ENCODE measurements around the gene YARS1. TPM values are rescaled to one million over a fixed set of nuclear protein-coding genes. Genes with fewer than 3 reads are reported as not detected.

Gene YARS1
- total and polyA plus RNA-seq, 8 donors: 25.1 to 135 (median 34.9) TPM

DNA sequence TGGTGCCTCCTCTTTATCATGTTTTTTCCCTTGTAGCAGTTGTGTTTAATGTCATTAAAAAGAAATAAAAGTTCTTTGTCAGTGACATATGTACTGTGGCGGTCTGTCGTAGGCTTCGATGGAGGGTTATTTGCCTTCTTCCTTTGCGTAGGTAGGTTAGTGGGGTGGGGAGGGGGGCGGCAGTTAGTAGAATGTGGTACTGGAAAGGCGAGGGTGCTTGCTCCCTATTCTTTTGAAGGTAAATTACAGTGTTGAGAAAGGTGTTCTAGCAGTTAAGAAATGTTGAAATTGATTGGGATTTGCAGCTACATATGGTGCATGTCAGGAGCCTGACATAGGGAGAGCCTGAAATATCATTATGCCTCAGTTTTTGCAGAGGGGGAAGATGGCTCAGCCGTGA is 41.6 kb upstream of the YARS1 start:
- Histone ChIP-seq H3K4me3 (no peak overlapping the region), H3K27ac (no peak overlapping the region), H3K9me3 (no peaks in the 10 kb centered on the region), H3K36me3 (peaks cover 0 to 9% (median 0%) of the 10 kb centered on the region in 3 donors), H3K27me3 (no peaks in the 10 kb centered on the region), H3K4me1 (no peaks in the 10 kb centered on the region)
- DNase-seq (no peak), FAIRE-seq (no peak), ATAC-seq (no peak)
- 91 to 92% methylated on average over 7 of the region's 7 CpGs for WGBS, 2 donors
- TF ChIP-seq, protein P1, sequence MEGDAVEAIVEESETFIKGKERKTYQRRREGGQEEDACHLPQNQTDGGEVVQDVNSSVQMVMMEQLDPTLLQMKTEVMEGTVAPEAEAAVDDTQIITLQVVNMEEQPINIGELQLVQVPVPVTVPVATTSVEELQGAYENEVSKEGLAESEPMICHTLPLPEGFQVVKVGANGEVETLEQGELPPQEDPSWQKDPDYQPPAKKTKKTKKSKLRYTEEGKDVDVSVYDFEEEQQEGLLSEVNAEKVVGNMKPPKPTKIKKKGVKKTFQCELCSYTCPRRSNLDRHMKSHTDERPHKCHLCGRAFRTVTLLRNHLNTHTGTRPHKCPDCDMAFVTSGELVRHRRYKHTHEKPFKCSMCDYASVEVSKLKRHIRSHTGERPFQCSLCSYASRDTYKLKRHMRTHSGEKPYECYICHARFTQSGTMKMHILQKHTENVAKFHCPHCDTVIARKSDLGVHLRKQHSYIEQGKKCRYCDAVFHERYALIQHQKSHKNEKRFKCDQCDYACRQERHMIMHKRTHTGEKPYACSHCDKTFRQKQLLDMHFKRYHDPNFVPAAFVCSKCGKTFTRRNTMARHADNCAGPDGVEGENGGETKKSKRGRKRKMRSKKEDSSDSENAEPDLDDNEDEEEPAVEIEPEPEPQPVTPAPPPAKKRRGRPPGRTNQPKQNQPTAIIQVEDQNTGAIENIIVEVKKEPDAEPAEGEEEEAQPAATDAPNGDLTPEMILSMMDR (IDR thresholded peaks at IDR 0.05): no peak
- intact Hi-C loops (cut with DNase I): no loop called here

DNA sequence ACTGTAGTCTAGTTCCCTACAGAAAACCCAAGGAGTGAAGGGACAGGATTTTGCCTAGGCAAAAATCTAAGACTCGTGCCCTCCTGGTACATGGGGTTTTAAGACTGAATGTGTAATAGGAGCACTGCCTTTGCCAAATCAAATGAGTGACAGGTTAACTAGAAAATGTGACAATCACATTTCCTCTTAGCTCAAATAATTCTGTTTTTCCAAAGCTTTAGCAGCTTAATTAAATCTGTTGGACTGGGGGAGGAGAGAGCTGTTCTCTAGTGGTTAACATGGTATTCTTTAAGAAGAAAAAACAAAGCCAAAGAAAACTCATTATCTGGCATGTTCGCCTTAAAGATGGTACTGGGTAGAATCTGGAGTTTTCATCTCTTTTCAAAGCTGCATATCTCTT is 41.0 kb upstream of the YARS1 start:
- FAIRE-seq: no peak
- no peak overlapping the region for H3K4me3 ChIP-seq
- 95 to 98% methylated on average over 2 of the region's 2 CpGs for WGBS, 2 donors
- H3K27me3 ChIP-seq: no peaks in the 10 kb centered on the region
- no peak for DNase-seq
- H3K9me3 ChIP-seq: no peaks in the 10 kb centered on the region
- H3K36me3 ChIP-seq: peaks cover 0 to 9% (median 0%) of the 10 kb centered on the region in 3 donors
- H3K4me1 ChIP-seq: no peaks in the 10 kb centered on the region
- no peak overlapping the region for H3K27ac ChIP-seq
- ATAC-seq: no peak
- TF ChIP-seq, protein P1 (IDR thresholded peaks at IDR 0.05): no peak
- intact Hi-C loops (cut with DNase I): no loop called here

DNA sequence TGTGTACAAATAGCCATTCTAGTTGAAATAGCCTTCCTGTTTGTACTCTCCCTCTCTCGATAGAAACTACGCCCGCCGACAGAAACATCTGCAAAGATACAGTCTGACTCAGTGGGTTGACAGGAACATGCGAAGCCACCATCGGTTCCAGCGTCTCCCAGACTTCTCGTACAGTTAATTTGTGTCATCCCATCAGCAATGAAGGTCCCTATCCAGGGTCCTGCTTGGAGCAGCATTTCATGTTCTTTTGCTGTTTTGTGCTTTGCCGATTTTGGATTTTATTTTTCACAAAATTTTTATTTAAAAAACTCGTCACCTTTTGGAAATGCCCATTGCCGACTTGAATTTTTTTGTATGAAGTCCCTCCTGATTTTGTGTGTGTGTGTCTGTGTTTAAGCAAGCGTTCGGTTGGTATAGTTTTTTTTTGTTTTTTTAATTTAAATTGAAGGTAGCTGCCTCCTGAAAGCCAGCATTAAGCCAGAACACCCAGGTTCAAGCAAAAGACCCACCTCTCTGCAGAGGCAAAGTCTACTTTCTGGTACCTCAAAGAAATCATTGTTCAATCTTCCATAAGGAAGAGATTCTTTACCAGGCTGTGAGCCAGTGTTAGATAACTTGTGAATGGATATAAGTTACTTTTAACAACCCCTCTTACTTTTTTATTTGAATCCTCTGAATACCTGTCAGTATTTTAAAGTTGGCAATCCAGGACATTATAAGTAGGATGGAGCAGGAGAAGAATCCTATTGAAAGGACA is 38.9 kb upstream of the YARS1 start:
- WGBS, 2 donors: 92 to 94% methylated on average over 13 of the region's 13 CpGs
- Histone ChIP-seq H3K9me3 (no peaks in the 10 kb centered on the region), H3K4me3 (no peak overlapping the region), H3K36me3 (peaks cover 0 to 9% (median 0%) of the 10 kb centered on the region in 3 donors), H3K27ac (no peak overlapping the region), H3K4me1 (no peaks in the 10 kb centered on the region), H3K27me3 (no peaks in the 10 kb centered on the region)
- ATAC-seq (no peak), DNase-seq (no peak), FAIRE-seq (no peak)
- intact Hi-C loops (cut with DNase I): no loop called here
- TF ChIP-seq, protein P1 (IDR thresholded peaks at IDR 0.05): no peak

DNA sequence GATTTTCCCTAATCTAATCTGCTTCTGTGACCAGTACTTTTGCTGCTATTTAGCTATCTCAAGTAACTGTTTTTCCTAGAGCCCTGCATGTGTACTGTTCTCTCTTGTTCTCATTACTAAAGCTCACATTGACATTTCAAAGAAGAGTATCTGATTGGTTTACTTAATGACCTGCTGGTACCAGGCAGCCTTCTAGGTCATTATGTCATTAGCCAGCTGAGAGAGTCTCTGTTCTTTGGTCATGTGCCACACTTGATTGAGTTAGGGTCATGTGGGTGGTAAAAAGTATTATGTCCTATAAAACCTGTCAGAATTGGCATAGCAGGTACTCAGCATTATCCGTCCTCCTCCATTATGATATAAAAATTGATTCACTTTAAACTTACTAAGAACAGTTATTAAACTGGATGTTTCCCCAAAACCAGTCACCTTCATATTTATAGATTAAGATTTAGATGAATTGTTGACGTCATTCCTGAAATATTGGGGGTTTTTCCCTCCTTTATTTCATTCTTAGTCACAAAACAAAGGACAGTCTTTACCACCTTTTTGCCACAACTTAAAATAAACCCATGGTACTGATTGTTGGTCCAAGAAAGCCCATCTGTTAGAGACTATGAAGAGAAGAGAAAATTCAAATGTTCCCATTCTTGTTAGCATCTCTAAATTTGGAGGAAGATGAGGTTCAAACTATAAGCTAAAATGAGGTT is 31.4 kb upstream of the YARS1 start:
- 41 to 43% methylated on average over 2 of the region's 2 CpGs for WGBS, 2 donors
- H3K27me3 ChIP-seq: no peaks in the 10 kb centered on the region
- H3K36me3 ChIP-seq: no peaks in the 10 kb centered on the region
- H3K9me3 ChIP-seq: no peaks in the 10 kb centered on the region
- FAIRE-seq (no peak), ATAC-seq (peak in 1 of 4 donors; percentile 53), DNase-seq (no peak)
- no peak overlapping the region for H3K4me3 ChIP-seq
- no peaks in the 10 kb centered on the region for H3K4me1 ChIP-seq
- intact Hi-C loops (cut with DNase I): no loop called here
- TF ChIP-seq, protein P1 (IDR thresholded peaks at IDR 0.05): no peak
- H3K27ac ChIP-seq: no peak overlapping the region

- no peak for FAIRE-seq
- ATAC-seq: peak in 1 of 4 donors; percentile 21
- Histone ChIP-seq H3K36me3 (peaks cover 0 to 44% (median 0%) of the 10 kb centered on the region in 3 donors), H3K27ac (no peak overlapping the region), H3K4me3 (no peak overlapping the region), H3K27me3 (no peaks in the 10 kb centered on the region), H3K4me1 (no peaks in the 10 kb centered on the region), H3K9me3 (no peaks in the 10 kb centered on the region)
- intact Hi-C loops (cut with DNase I): no loop called here
- no peak for DNase-seq
- WGBS, 2 donors: 11 to 17% methylated on average over 1 of the region's 1 CpG
- TF ChIP-seq, protein P1 (IDR thresholded peaks at IDR 0.05): no peak
Observed at GRCh38 chr1:32831878-32832277, 14.7 kb upstream of the YARS1 start.

Data from pancreas (tissue), 10 donors.